ENCODE data around the gene MROH2B. TPM values are rescaled to one million over a fixed set of nuclear protein-coding genes. Genes with fewer than 3 reads are reported as not detected.

MROH2B gene
- not detected for total RNA-seq

GRCh38 chr5:41071242-41071641 is at the start of gene MROH2B:
Gene MROH2B (minus strand): TSS chr5:41071342. CDS start chr5:41070852, 490 bp downstream.
- Histone ChIP-seq H3K9me3 (no peaks in the 10 kb centered on the region), H3K27me3 (no peaks in the 10 kb centered on the region), H3K27ac (no peak within 1 kb of the TSS), H3K4me3 (no peak within 1 kb of the TSS), H3K4me1 (no peaks in the 10 kb centered on the region), H3K36me3 (no peaks in the 10 kb centered on the region)
- 69 to 78% methylated on average over 1 of the region's 1 CpG for WGBS, 2 donors
- TF ChIP-seq POLR2A (IDR thresholded peaks at IDR 0.05), result no peak
- DNase-seq, result no peak
- no peak for ATAC-seq (ENCODE audit: low FRiP score in 2 of 2)

DNA sequence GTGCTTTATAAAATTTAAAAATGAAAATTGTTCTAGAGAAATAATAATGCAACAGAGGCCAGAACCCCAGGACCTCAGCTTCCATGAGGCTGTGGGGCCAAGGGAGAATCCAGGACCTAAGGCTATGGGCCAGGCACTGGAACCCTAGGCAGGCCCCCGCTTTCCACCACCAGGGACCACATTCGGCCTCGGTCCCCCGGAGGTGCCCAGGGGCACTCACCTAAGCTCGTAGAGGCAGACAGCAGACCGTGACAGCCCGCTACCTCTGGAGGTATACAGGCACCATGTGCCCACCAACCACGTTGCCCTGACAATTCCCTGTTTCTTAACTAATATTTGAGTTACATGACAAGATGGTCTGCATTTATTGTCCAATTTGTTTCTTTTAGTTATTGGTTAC is 49.5 kb upstream of the MROH2B start:
- no peak overlapping the region for H3K27ac ChIP-seq
- DNase-seq (peak in 1 of 2 donors; percentile 41), ATAC-seq (ENCODE audit: low FRiP score in 2 of 2) (no peak)
- H3K4me3 ChIP-seq, result no peak overlapping the region
- 91 to 92% methylated on average over 5 to 8 of the region's 8 CpGs for WGBS, 2 donors
- H3K36me3 ChIP-seq, result no peaks in the 10 kb centered on the region
- TF ChIP-seq EP300 (IDR thresholded peaks at IDR 0.05), result no peak
- no peak for TF ChIP-seq POLR2AphosphoS5 (IDR thresholded peaks at IDR 0.05)
- TF ChIP-seq POLR2A (IDR thresholded peaks at IDR 0.05), result no peak
- TF ChIP-seq, protein P1, sequence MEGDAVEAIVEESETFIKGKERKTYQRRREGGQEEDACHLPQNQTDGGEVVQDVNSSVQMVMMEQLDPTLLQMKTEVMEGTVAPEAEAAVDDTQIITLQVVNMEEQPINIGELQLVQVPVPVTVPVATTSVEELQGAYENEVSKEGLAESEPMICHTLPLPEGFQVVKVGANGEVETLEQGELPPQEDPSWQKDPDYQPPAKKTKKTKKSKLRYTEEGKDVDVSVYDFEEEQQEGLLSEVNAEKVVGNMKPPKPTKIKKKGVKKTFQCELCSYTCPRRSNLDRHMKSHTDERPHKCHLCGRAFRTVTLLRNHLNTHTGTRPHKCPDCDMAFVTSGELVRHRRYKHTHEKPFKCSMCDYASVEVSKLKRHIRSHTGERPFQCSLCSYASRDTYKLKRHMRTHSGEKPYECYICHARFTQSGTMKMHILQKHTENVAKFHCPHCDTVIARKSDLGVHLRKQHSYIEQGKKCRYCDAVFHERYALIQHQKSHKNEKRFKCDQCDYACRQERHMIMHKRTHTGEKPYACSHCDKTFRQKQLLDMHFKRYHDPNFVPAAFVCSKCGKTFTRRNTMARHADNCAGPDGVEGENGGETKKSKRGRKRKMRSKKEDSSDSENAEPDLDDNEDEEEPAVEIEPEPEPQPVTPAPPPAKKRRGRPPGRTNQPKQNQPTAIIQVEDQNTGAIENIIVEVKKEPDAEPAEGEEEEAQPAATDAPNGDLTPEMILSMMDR (IDR thresholded peaks at IDR 0.05), result no peak
- H3K9me3 ChIP-seq, result no peaks in the 10 kb centered on the region
- no peaks in the 10 kb centered on the region for H3K4me1 ChIP-seq
- H3K27me3 ChIP-seq, result no peaks in the 10 kb centered on the region

GRCh38 chr5:41118177-41118576 is 47.0 kb upstream of the MROH2B start:
- WGBS, 2 donors, result 93 to 94% methylated on average over 3 of the region's 3 CpGs
- Histone ChIP-seq H3K4me1 (no peaks in the 10 kb centered on the region), H3K27ac (no peak overlapping the region), H3K4me3 (no peak overlapping the region), H3K36me3 (no peaks in the 10 kb centered on the region), H3K9me3 (no peaks in the 10 kb centered on the region), H3K27me3 (no peaks in the 10 kb centered on the region)
- no peak for ATAC-seq (ENCODE audit: low FRiP score in 2 of 2)
- no peak for DNase-seq
- TF ChIP-seq EP300 (IDR thresholded peaks at IDR 0.05) (no peak), POLR2A (IDR thresholded peaks at IDR 0.05) (no peak), POLR2AphosphoS5 (IDR thresholded peaks at IDR 0.05) (no peak)
- TF ChIP-seq, protein P1 (IDR thresholded peaks at IDR 0.05), result no peak

DNA sequence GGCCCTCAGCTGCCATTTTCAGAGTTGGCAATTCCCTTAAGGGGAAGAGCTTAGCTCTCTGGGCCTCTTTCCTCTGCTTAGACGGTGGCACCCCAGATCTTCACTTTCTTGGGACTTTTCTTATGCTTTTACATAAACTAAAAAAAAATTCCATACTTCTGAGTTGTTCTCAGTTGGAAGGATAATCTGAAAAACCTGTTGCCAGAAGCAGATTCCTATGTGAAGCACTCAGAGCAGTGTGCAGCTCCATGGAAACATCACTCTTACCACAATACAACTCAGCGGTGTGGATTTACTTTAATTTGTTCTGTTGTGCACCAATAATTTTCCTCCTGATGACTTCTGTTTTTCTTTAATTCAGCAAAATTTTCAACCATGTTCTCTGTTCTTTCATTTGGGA is 44.1 kb upstream of the MROH2B start:
- ATAC-seq (ENCODE audit: low FRiP score in 2 of 2) (peak in 1 of 2 donors; percentile 36), DNase-seq (no peak)
- no peaks in the 10 kb centered on the region for H3K4me1 ChIP-seq
- no peaks in the 10 kb centered on the region for H3K27me3 ChIP-seq
- H3K27ac ChIP-seq, result no peak overlapping the region
- H3K36me3 ChIP-seq, result no peaks in the 10 kb centered on the region
- no peak overlapping the region for H3K4me3 ChIP-seq
- WGBS, 2 donors, result 69 to 87% methylated on average over 2 of the region's 2 CpGs
- TF ChIP-seq EP300 (IDR thresholded peaks at IDR 0.05) (no peak), POLR2A (IDR thresholded peaks at IDR 0.05) (no peak), POLR2AphosphoS5 (IDR thresholded peaks at IDR 0.05) (no peak)
- TF ChIP-seq, protein P1 (IDR thresholded peaks at IDR 0.05), result no peak
- no peaks in the 10 kb centered on the region for H3K9me3 ChIP-seq

DNA sequence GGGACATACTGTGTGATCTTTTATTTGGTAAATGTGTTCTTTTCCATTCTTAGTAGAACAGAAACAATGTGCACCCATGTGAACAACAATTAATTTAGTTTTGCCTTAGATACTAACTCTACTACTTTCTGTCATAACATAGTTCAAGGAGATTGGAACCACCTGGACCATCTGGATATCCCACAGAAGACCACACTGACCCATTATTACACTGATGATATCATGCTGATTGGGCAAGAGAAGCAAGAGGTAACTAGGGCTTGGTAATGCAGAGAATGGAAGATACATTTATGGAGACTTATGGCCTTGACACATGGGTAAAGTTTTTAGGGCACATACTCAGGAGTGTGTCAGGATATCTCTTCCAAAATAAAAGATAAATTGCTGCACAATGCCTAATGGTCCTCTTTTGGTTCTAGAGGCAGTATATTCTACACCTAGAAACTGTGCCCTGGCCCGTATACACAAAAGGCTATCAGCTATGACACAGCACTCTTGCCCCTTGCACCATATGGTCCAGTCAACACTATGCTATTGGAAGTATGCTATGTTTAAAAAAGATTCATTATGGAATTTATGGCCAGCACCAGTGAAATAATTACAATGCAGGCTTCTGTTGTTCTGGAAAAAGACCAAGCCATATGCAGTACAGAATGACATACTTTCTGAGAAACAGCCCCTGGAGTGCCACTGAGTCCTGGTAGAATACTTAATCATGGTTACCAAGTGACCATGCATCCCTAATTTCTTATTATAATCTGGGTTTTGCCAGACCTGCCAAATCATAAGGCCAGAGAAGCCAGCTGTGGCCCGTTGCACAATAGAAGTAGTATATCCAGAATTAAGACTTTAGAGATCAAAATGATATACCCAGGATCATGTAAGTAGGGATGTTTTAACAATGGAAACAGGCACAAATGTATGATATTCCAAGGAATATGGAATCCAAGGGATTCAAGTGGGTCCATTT is 41.6 kb upstream of the MROH2B start:
- ATAC-seq (ENCODE audit: low FRiP score in 2 of 2) (peak in 1 of 2 donors; percentile 39), DNase-seq (no peak)
- H3K36me3 ChIP-seq, result no peaks in the 10 kb centered on the region
- H3K4me3 ChIP-seq, result no peak overlapping the region
- H3K27me3 ChIP-seq, result no peaks in the 10 kb centered on the region
- no peaks in the 10 kb centered on the region for H3K9me3 ChIP-seq
- TF ChIP-seq POLR2AphosphoS5 (IDR thresholded peaks at IDR 0.05), result no peak
- TF ChIP-seq, protein P1 (IDR thresholded peaks at IDR 0.05), result no peak
- TF ChIP-seq POLR2A (IDR thresholded peaks at IDR 0.05), result no peak
- TF ChIP-seq EP300 (IDR thresholded peaks at IDR 0.05), result no peak
- H3K4me1 ChIP-seq, result no peaks in the 10 kb centered on the region
- no peak overlapping the region for H3K27ac ChIP-seq
- 77 to 84% methylated on average over 2 of the region's 2 CpGs for WGBS, 2 donors

Measured in upper lobe of left lung (tissue), 6 donors.